CD4-positive, alpha-beta T cell treated with Interleukin-10 for 1 hour (primary cell): Measurements from ENCODE around the gene PANX2.
"Not testable (repeated sequence)": the region's sequence is repeated elsewhere in the genome, so short reads cannot be mapped to it uniquely, and the experiment has no call there.

Experiments used
- DNase-seq: peaks from one replicate; pipeline ENCODE4 v3.0.0-alpha.2; 2020

Gene PANX2

DNA sequence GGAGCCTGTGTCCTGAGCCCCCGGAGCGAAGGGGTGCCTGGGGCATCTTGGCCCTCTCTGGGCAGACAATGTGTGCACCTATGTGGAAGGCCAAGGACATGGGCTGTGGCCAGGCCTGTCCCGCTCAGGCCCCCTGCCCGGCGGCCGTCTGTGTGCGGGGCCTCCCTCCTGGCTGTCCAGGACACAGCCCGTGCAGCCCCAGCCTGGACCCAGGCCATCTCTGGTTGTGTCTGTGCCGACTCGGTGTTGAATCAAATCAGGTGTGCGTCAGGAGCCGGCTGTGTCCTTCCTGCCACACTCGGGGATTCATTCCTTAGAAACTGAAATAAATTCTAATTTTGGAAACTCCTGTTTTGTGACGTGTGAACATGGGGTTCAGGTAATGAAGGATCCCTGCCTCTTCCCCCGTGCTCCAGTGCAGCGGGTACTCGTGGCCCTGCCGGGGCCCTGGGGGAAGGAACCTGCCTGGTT is 28.8 kb downstream of the PANX2 start:
- no peak for DNase-seq

DNA sequence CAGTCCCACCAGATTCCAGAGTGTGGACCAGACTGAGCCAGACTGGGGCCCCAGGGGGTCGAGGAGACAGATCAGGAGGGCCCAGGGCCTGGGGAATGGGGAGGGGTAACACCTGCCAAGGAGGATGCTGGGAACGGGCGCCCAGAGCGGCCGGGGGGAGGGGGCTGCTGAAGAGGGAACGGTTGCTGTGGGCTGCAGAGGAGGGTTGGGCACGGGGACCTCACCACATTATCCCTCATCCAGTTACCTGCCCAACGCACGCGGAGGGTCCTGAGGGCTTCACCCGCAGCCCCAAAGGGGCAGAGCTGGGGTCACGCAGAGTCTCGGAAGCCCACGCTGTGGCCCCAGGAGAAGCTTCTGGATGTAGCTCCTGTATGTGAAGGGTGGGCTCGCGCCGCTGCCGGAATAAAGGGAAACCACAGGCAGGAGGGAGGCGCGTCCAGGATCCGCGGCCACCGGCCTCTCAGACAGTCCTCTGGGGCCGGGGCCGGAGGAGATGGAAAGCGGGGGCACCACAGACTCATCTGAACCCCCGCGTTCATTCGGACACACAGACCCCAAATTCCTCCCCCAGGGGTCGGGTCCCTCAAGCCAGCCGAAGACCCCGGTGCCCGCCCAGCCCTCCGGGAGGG is 29.4 kb downstream of the PANX2 start:
- DNase-seq = no peak

GRCh38 chr22:50200461-50201190 is 30.1 kb downstream of the PANX2 start, which contains the start of gene SELENOO:
Gene SELENOO, plus strand, starts transcription at chr22:50201011. Its CDS starts 26 bp downstream, at chr22:50201037.
- peak; percentile 94 for DNase-seq

DNA sequence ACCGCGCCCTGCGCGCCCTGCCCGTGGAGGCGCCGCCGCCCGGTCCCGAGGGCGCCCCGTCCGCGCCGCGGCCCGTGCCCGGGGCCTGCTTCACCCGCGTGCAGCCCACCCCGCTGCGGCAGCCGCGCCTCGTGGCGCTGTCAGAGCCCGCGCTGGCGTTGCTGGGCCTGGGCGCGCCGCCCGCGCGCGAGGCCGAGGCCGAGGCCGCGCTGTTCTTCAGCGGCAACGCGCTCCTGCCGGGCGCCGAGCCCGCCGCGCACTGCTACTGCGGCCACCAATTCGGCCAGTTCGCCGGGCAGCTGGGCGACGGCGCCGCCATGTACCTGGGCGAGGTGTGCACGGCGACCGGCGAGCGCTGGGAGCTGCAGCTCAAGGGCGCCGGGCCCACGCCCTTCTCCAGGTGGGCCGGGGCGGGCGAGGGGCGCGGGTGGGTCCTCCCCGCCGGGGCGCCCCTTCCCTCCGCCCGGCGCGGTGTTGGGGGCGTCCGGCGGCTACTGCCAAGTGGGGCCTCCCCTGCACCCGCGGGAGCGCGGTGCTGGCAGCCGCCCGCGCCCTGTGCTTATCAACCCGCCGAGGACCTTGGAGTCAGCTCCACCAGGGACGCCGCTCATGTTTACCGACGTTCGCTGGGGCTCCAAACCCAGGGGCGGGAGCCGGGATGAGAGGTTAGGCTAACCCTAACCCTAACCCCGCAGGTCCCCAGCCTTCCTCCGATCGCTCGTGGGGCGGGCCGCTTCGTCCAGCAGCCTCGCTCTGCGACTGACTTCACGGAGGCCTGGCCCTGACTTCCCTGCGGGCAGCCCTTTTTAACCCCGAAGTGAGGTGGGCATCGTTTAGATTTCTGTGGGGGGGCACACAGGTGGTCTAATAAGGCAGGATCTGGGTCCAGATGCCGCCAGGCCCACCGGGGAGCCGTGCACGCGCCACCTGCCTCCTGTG is 30.9 kb downstream of the PANX2 start:
- no peak for DNase-seq

GRCh38 chr22:50202130-50202666 is 31.7 kb downstream of the PANX2 start:
- no peak for DNase-seq

- no peak for DNase-seq
These were observed 32.8 kb downstream of the PANX2 start for GRCh38 chr22:50203288-50203687.

DNA sequence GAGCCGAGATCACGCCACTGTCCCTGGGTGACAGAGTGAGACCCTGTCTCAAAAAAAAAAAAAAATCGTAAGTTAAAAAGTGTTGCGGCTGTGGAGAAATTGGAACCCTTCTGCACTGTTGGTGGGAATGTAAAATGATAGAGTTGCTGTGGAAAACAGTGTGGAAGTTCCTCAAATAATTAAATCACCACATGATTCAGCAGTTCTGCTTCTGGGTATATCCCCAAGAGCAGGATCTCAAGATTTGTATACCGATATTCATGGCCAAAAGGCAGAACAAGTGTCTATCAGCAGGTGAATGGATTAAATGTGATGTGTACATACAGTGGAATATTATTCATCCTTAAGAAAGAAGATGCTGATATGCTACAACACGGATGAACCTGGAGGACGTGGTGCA is 34.0 kb downstream of the PANX2 start:
- DNase-seq = no peak

- not testable (repeated sequence) for DNase-seq
These were observed 34.5 kb downstream of the PANX2 start for GRCh38 chr22:50204998-50205397.

- DNase-seq = no peak
These were observed 35.4 kb downstream of the PANX2 start for GRCh38 chr22:50205781-50206569.

- DNase-seq = no peak
These were observed 36.1 kb downstream of the PANX2 start for GRCh38 chr22:50206599-50206998.

DNA sequence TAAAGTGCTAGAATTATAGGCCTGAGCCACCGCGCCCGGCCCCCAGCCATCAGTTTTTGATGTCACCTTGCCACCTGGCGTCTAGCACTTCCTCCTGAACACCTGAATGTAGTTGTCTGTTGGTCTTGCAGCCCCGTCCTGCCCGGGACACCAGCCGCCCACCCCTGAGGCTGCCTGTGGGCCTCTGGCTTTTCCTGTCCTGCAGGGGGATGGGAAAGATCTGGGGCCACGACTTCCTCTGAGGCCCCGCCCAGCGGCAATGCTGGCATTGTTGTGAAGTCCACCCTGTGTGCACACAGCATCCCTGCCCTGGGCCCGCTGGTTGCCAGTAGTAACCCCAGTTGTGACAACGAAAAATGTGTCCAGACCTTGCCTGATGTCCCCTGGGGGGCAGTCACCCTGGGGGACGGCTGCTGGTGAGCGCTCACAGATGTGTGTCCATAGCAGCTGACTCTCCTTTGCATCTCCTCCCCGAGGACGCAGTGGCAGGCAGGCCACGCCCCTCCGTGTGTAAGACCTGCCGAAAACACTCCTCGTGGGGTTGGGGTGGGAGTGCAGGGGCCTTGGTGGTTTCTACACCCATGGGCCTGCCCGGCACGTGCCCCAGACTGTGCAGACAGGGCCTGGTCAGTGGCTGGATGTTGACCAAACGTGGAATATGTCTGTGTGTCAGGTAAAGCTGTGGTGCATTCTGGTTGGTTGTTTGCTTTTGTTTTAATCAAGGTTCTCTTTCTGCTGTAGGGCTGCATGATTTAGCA is 37.0 kb downstream of the PANX2 start:
- no peak for DNase-seq

DNA sequence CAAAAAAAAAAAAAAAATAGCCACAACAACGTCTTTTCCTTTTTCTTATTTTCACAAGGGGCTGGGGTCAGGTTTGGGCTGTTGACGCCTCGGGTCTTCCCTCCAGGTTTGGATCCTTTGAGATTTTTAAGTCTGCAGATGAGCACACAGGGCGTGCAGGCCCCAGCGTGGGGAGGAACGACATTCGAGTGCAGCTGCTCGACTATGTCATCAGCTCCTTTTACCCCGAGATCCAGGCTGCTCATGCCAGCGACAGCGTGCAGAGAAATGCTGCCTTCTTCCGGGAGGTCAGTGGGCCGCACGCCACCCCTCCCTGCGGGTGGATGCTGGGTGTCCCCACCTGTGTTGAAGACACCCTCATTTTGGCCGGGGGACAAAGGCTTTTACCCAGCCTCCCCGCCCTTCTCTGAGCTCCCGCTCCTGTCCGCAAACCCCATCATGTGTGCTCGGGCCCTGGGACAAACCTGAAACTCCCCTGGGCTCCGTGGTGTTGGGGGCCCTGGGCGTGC is 38.0 kb downstream of the PANX2 start:
- no peak for DNase-seq

DNA sequence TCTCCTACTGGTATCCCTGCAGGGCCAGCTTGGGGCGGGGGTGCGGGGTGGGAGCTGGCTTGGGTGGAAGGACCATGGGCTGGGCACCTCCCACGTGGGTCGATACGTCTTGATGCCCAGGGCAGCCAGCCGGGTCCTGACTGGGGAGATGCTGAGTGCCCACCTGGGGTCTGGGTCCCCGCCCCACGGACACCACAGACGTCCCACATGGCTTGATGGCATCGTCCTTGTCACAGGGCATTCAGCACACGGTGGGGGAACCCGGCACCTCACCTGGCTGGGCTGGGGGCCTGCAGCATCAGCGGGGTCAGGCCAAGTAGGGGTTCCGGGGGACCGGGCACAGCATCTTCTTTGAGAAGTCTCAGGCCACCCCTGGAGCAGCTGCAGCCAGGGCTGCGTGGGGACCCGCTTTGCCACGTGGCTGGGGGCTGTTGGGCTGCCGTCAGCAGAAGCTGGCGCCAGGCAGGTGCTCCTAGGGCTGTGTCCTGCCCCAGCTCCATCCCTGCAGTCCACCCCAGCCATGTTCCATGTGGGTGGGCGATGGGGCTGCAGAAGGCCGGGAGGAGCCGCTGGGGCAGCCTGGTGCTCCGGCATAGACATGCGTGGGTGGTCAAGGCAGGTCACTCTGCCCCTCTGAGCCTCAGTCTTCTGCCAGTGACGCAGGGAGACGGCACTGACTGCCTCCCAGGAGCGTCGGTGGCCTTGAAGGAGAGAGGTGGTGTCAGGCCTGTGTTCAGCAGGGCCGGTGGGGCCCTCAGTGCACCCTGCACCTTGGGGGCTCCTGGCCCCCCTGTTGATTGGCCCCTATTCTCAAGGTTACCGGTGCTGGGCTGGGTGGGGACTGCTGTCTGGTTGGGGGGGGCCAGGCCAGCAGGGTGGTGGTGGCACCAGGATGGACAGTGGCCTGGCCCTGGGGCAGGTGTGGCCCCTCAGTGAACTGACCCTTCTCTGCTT is 38.7 kb downstream of the PANX2 start:
- DNase-seq = no peak

- DNase-seq = peak; percentile 77
These were observed 39.4 kb downstream of the PANX2 start for GRCh38 chr22:50209893-50210292.

DNA sequence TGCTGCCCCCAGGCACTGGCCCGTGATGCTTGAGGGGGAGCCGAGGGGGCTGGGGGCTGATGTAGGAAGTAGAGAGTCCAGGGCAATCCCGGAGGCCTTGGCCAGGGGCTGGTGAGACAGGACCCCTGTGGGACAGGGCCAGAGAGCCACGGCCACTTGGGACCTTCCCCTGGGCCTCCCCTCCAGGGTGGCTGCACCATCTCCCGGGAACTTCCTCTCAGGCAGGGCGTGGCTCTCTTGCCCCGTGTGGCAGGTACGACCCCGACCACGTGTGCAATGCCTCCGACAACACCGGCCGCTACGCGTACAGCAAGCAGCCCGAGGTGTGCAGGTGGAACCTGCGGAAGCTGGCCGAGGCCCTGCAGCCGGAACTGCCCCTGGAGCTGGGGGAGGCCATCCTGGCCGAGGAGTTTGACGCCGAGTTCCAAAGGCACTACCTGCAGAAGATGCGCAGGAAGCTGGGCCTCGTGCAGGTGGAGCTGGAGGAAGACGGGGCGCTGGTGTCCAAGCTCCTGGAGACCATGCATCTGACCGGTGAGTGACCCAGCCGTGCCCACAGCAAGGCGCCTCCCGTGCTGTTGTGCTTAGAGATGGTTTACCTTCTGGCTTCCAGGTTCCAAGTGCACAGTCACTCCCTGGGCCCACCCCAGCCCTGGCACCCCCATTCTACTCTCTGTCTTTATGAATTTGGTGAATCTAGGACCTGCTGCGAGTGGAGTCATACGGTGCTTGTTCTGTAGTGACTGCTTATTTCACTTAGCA is 40.0 kb downstream of the PANX2 start:
- no peak for DNase-seq

DNA sequence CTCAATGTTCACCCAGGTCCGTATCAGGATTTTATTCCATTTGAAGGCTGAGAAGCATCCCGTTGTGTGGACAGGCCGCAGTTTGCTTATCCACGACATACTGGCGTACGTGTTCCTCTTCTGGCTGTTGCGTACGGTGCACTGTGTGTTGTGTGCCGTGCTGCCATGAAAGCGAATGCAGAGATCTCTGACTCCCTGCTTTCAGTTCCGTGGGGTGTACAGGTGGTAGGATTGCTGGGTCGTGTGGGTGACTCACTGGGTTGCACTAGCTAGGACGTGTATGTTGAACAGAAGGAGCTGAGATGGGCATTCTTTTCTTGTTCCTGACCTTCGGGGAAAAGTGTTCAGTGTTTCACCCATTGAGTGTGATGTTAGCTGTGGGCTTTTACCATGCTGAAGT is 40.6 kb downstream of the PANX2 start:
- no peak for DNase-seq

- no peak for DNase-seq
These were observed 42.7 kb downstream of the PANX2 start for GRCh38 chr22:50213263-50213662.

DNA sequence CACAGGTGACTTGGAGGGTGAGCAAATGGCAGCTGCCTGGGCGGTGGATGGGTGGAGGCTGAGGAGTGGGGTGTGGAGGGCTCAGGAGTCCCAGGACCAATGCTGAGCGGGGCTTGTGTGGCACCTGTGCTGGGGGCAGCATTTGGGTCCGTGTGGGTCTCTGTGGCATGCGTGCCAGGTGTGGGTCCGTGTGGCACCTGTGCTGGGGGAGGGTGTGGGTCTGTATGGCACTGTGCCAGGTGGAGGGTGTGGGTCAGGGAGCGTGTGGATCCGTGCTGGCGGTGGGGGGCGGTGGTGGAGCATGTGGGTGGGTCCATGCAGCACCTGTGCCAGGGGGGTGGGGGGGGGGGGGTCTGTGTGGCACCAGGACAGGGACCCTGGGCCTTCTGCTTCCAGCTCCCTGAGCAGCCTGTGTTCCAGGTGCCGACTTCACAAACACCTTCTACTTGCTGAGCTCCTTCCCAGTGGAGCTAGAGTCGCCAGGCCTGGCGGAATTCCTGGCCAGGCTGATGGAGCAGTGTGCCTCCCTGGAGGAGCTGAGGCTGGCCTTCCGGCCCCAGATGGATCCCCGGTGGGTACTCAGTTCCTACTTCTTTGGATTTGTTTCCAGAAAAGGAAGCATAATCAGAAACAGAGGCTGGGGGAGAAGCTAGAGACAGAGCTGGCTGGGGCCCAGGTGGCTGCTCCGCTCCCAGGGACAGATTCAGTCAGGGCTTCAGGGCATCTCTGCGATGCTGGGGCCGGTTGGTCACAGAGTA is 44.9 kb downstream of the PANX2 start:
- no peak for DNase-seq
